ENCODE data around the gene DHX58. TPM values are rescaled to one million over a fixed set of nuclear protein-coding genes. Genes with fewer than 3 reads are reported as not detected.

DHX58 gene
- total and polyA plus RNA-seq, 4 experiments from 2014 or later, result 11.9 to 43.3 (median 30.5) TPM

DNA sequence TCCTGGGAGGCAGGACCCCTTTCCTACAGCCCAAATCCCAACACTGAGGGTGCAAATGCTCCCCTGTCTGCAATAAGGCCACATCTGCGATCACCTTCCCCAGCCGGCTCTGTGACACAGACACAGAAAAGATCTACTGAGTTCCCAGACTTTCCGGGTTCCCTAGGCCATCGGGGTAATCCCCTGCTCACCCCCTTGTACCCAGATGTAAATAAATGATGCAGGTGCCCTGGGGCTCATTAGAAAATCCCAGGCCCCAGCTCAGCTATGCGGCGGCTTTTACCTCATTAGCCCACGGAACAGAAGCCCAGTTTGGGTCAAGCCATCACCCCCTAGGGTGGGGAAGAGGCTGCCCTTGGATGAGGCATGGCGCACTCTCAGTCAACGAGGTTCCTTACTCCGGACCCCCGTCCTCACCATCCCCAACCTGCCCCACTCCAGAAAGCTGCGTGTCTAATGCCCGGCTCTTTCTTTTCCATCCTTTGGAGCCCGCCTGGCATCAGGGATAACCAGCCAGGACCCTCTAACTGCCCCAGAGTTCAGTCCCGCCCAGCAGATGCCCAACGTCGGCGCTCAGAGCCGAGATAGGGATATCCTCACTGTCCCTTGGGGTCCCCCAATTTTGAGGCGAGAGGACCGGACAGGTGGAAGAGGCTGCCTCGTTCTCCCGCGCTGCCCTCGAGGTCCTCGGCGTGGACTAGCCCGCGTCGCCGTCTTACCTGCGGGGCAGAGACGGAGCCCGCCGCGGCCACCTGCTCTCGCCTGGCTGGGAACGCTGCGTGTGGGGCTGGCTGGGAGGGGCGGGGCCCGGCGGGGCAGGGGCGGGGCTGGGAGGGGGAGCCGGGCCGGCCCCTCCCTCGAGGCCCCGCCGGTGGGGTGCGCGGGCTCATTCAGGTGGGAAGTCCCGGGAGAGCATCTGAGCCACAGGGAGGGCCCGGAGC lies 14.6 kb downstream of the DHX58 start, which contains the start of gene ZNF385C:
TSS of gene ZNF385C (minus strand) at position 783 of the 941 bp plus-strand sequence. CDS start 35,417 bp downstream, outside the sequence.
- H3K9me3 Mint-ChIP-seq, result no peaks in the 10 kb centered on the region
- Histone ChIP-seq H3K4me3 (ENCODE audit: low read length in 2 of 2) (peak within 1 kb of the TSS in 1 of 2 donors; percentile 28), H3K27ac (ENCODE audit: low read depth, low read length) (no peak within 1 kb of the TSS), H3K27me3 (ENCODE audit: insufficient read depth, low read length) (peaks cover 6% of the 10 kb centered on the region), H3K36me3 (ENCODE audit: insufficient read depth, low read length) (no peaks in the 10 kb centered on the region), H3K9me3 (ENCODE audit: control insufficient read depth in 1 of 2, low read length in 2 of 2) (no peaks in the 10 kb centered on the region), H3K4me1 (ENCODE audit: insufficient read depth, low read length) (peaks cover 7% of the 10 kb centered on the region)
- peak within 1 kb of the TSS in 6 of 7 donors; percentile 10 to 89 (median 32) for H3K27ac Mint-ChIP-seq
- intact Hi-C loops (cut with micrococcal nuclease), result no loop called here
- H3K4me3 Mint-ChIP-seq, result peak within 1 kb of the TSS; percentile 21 to 79 (median 52)
- POLR2A ChIA-PET (ENCODE audit: partially characterized antibody), result interaction anchor here (2.8 kb wide), 1 partner anchor 15 kb away, joined by 14 read pairs; the partner anchor contains the start of gene DHX58
- CTCF ChIA-PET (ENCODE audit: partially characterized antibody), result interaction anchor here (1.0 to 2.6 kb wide), 5 partner anchors 18 to 74 kb away, joined by 3 to 9 read pairs (median 5); no protein-coding TSS in a partner anchor
- DNase-seq, result peak in 4 of 5 donors; percentile 25 to 58 (median 28)
- no peaks in the 10 kb centered on the region for H3K36me3 Mint-ChIP-seq
- H3K4me1 Mint-ChIP-seq, result peaks cover 2 to 8% (median 7%) of the 10 kb centered on the region in 4 donors
- peaks cover 2 to 20% of the 10 kb centered on the region in 2 donors for H3K27me3 Mint-ChIP-seq

DNA sequence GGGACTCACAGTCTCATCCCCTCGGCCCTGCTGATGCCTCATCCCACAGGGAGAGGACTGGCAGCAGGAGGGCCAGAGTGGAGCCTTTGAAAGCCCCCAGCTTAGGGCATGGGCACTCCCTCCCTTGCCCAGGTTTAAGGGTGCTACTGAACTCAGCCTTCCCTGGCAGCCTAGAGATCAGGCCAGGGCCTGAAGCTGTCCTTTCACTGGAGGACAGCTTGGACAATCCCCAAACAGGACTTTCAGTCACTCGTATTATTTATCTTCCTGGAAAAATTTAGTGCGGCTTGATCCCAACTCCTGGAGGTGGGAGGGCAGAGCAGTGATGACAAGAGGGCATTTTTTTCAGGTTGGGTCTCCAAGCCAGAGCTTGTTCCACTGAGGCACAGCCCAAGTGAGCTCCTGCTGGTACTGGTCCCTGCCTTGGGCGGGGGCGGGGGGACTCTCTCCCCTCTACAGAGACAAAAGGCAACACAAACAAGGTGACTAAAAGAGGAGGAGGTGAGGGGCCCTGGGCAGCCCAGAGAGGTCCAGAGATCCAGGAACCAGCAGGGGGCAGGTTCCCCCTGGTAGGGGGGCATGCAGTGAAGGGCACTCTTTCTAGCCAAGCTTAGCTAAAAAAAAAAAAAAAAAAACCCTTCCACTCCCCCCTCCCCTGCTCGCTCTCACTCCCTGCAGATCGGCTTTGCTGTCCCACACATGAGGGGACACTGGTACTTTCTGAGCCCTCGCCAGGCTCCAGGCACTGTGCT lies 16.0 kb downstream of the DHX58 start:
- Histone ChIP-seq H3K36me3 (ENCODE audit: insufficient read depth, low read length) (no peaks in the 10 kb centered on the region), H3K27ac (ENCODE audit: low read depth, low read length) (no peak overlapping the region), H3K4me3 (ENCODE audit: low read length in 2 of 2) (no peak overlapping the region), H3K4me1 (ENCODE audit: insufficient read depth, low read length) (peaks cover 7% of the 10 kb centered on the region), H3K27me3 (ENCODE audit: insufficient read depth, low read length) (peaks cover 6% of the 10 kb centered on the region), H3K9me3 (ENCODE audit: control insufficient read depth in 1 of 2, low read length in 2 of 2) (no peaks in the 10 kb centered on the region)
- Mint-ChIP-seq H3K27me3 (peaks cover 2 to 21% of the 10 kb centered on the region in 2 donors), H3K4me3 (peak overlapping the region in 1 of 8 donors; percentile 22), H3K9me3 (no peaks in the 10 kb centered on the region), H3K27ac (no peak overlapping the region), H3K4me1 (peaks cover 2 to 8% (median 7%) of the 10 kb centered on the region in 4 donors), H3K36me3 (no peaks in the 10 kb centered on the region)
- CTCF ChIA-PET (ENCODE audit: partially characterized antibody), result interaction anchor here (0.6 to 2.6 kb wide), 5 partner anchors 29 to 89 kb away, joined by 3 to 8 read pairs (median 3); no protein-coding TSS in a partner anchor
- POLR2A ChIA-PET (ENCODE audit: partially characterized antibody), result interaction anchor here (2.8 kb wide), 1 partner anchor 16 kb away, joined by 14 read pairs; the partner anchor contains the start of gene DHX58
- DNase-seq, result no peak
- intact Hi-C loops (cut with micrococcal nuclease), result no loop called here

DNA sequence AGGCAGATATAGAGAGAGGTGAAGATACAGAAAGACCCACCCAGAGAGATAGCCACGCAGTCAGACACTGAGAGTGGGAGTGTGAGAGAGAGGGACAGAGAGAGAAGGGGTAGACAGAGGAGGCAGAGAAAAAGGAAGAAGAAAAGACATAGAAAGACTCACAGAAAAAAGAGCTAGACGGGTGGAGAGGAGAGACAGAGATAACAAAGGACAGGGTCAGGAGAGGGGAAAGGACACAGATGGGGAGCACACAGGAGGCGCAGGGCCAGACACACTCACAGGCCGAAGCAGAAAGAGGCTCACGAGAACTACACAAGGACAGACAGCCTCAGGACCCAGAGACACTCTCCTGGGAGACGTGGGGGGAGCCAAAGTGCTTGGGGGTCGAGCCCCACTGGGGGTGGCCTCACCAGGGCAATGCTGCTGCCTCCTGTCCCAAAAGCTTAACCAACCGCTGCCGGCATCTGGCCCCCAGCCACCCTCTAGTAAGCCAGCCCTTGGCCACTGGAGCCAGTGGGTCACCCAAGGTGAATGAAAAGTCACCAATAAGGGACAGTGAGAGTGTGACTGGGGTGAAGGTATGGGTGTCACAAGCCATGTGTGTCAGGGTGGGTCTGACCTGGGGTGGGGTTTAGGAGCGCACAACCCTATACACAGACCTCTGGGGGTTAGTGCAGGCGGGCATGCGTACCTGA lies 18.0 kb downstream of the DHX58 start:
- ChIA-PET POLR2A (ENCODE audit: partially characterized antibody) (no interaction called here), CTCF (ENCODE audit: partially characterized antibody) (interaction anchor here (0.7 kb wide), 1 partner anchor 514 kb away, joined by 3 read pairs; no protein-coding TSS in a partner anchor)

DNA sequence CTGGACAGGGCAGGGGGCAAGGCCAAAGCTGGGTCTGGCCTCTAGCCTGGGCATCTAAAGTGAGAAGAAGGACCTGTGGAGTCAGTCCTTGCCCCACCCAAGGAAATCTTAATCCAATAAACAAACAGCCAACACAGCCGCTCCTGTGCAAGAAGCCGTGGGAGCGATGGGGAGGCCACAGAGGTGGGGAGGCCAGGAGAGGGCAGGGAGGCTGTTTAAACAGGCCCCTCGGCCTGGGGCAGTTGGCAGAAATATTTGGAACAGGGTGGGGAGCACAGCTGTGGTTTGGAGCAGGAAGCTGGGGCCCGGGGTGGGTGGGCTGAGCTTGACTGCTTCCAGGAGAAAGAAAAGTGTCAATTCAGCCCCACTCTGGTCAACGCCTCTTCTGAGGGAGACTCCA lies 19.6 kb downstream of the DHX58 start:
- Histone ChIP-seq H3K27me3 (ENCODE audit: insufficient read depth, low read length) (peaks cover 6% of the 10 kb centered on the region), H3K27ac (ENCODE audit: low read depth, low read length) (no peak overlapping the region), H3K4me1 (ENCODE audit: insufficient read depth, low read length) (peaks cover 4% of the 10 kb centered on the region), H3K36me3 (ENCODE audit: insufficient read depth, low read length) (no peaks in the 10 kb centered on the region), H3K9me3 (ENCODE audit: control insufficient read depth in 1 of 2, low read length in 2 of 2) (no peaks in the 10 kb centered on the region), H3K4me3 (ENCODE audit: low read length in 2 of 2) (no peak overlapping the region)
- intact Hi-C loops (cut with micrococcal nuclease), result no loop called here
- ChIA-PET POLR2A (ENCODE audit: partially characterized antibody) (no interaction called here), CTCF (ENCODE audit: partially characterized antibody) (no interaction called here)
- Mint-ChIP-seq H3K36me3 (no peaks in the 10 kb centered on the region), H3K27ac (no peak overlapping the region), H3K4me1 (peaks cover 0 to 6% (median 5%) of the 10 kb centered on the region in 4 donors), H3K9me3 (no peaks in the 10 kb centered on the region), H3K27me3 (peaks cover 7 to 30% of the 10 kb centered on the region in 2 donors), H3K4me3 (no peak overlapping the region)
- DNase-seq, result no peak

More for the DNA sequence above, 18.0 kb downstream of the DHX58 start:
- Mint-ChIP-seq H3K27ac (no peak overlapping the region), H3K27me3 (peaks cover 3 to 28% of the 10 kb centered on the region in 2 donors), H3K4me1 (peaks cover 2 to 8% (median 7%) of the 10 kb centered on the region in 4 donors), H3K9me3 (no peaks in the 10 kb centered on the region), H3K36me3 (no peaks in the 10 kb centered on the region), H3K4me3 (no peak overlapping the region)
- Histone ChIP-seq H3K4me1 (ENCODE audit: insufficient read depth, low read length) (peaks cover 7% of the 10 kb centered on the region), H3K27ac (ENCODE audit: low read depth, low read length) (no peak overlapping the region), H3K9me3 (ENCODE audit: control insufficient read depth in 1 of 2, low read length in 2 of 2) (no peaks in the 10 kb centered on the region), H3K27me3 (ENCODE audit: insufficient read depth, low read length) (peaks cover 6% of the 10 kb centered on the region), H3K36me3 (ENCODE audit: insufficient read depth, low read length) (no peaks in the 10 kb centered on the region), H3K4me3 (ENCODE audit: low read length in 2 of 2) (no peak overlapping the region)
- DNase-seq, result no peak
- intact Hi-C loops (cut with micrococcal nuclease), result no loop called here

DNA sequence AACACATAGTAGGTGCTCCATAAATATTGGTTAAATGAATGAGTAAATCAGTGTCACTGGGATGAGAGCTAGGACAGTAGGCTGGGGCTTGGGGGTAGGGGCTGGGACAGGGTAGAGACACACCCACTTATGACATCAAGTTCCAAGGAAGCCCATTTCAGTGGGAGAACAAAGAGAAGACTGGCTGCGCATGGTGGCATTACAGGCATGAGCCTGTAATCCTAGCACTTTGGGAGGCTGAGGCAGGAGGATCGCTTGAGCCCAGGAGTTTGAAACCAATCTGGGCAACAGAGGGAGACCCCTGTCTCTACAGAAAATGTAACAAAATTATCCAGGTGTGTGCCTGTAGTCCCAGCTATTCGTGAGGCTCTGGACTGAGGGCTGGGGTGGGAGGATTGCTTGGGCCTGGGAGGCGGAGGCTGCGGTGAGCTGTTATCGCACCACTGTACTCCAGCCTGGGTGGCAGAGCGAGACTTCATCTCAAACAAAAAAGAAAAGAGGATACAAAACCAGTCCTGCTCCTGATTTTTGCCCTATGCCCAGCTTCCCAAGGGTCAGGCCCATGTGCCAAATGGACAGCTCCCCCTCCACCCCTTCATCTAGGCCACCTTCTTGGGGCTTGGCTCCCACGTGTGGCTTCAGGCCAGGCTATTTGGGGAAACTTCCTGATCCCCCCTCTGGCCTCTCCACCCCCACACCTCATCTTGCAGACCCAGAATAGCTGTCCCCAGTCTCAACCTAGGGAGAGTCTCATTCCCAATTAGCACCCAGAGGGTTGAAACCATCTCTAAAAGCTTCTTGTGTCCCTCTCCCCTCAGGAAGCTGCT lies 21.3 kb downstream of the DHX58 start:
- CTCF ChIA-PET (ENCODE audit: partially characterized antibody), result interaction anchor here (0.8 to 1.6 kb wide), 3 partner anchors 17 to 63 kb away, joined by 3 to 5 read pairs (median 4); no protein-coding TSS in a partner anchor

DNA sequence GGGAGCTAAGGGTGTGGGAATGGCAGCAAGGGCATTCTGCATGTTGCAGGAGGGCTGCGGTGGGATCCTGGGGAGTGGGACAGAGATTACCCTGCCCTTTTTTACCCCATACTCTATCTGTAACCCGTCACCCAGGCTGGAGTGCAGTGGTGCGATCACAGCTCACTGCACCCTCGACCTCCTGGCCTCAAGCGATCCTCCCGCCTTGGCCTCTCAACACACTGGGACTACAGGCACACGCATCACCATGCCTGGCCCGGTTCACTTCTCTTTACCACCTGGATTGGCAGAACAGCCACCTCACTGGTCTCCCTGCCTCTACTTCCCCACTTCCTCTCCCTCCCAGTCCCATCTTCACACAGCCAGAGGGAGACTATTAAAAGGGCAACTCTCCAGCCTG lies 23.8 kb downstream of the DHX58 start:
- Mint-ChIP-seq H3K4me3 (no peak overlapping the region), H3K9me3 (no peaks in the 10 kb centered on the region), H3K4me1 (no peaks in the 10 kb centered on the region), H3K27me3 (peaks cover 6 to 12% of the 10 kb centered on the region in 2 donors), H3K27ac (no peak overlapping the region), H3K36me3 (no peaks in the 10 kb centered on the region)
- intact Hi-C loops (cut with micrococcal nuclease), result no loop called here
- Histone ChIP-seq H3K4me3 (ENCODE audit: low read length in 2 of 2) (no peak overlapping the region), H3K4me1 (ENCODE audit: insufficient read depth, low read length) (no peaks in the 10 kb centered on the region), H3K36me3 (ENCODE audit: insufficient read depth, low read length) (no peaks in the 10 kb centered on the region), H3K27me3 (ENCODE audit: insufficient read depth, low read length) (no peaks in the 10 kb centered on the region), H3K9me3 (ENCODE audit: control insufficient read depth in 1 of 2, low read length in 2 of 2) (no peaks in the 10 kb centered on the region), H3K27ac (ENCODE audit: low read depth, low read length) (no peak overlapping the region)
- ChIA-PET POLR2A (ENCODE audit: partially characterized antibody) (no interaction called here), CTCF (ENCODE audit: partially characterized antibody) (no interaction called here)
- DNase-seq, result no peak

More for the DNA sequence above, 21.3 kb downstream of the DHX58 start:
- H3K27me3 Mint-ChIP-seq, result peaks cover 6 to 19% of the 10 kb centered on the region in 2 donors
- POLR2A ChIA-PET (ENCODE audit: partially characterized antibody), result interaction anchor here (1.5 kb wide), 1 partner anchor 22 kb away, joined by 5 read pairs; the partner anchor contains the start of gene DHX58
- no peaks in the 10 kb centered on the region for H3K9me3 ChIP-seq (ENCODE audit: control insufficient read depth in 1 of 2, low read length in 2 of 2)
- no peaks in the 10 kb centered on the region for H3K36me3 Mint-ChIP-seq
- H3K27ac Mint-ChIP-seq, result no peak overlapping the region
- no peak overlapping the region for H3K4me3 ChIP-seq (ENCODE audit: low read length in 2 of 2)
- no peaks in the 10 kb centered on the region for H3K4me1 ChIP-seq (ENCODE audit: insufficient read depth, low read length)
- DNase-seq, result no peak
- no peak overlapping the region for H3K4me3 Mint-ChIP-seq
- intact Hi-C loops (cut with micrococcal nuclease), result no loop called here
- H3K27me3 ChIP-seq (ENCODE audit: insufficient read depth, low read length), result no peaks in the 10 kb centered on the region
- no peak overlapping the region for H3K27ac ChIP-seq (ENCODE audit: low read depth, low read length)
- no peaks in the 10 kb centered on the region for H3K36me3 ChIP-seq (ENCODE audit: insufficient read depth, low read length)
- no peaks in the 10 kb centered on the region for H3K9me3 Mint-ChIP-seq
- no peaks in the 10 kb centered on the region for H3K4me1 Mint-ChIP-seq
